Psoas muscle (tissue), 8 donors: ENCODE results near the gene KCNQ5. TPM values are rescaled to one million over a fixed set of nuclear protein-coding genes. Genes with fewer than 3 reads are reported as not detected.

Experiments used
- ATAC-seq, 4 donors: fragments of 200-7000 bp; cut with Tn5 transposase; one replicate each; pipeline ENCODE4 v1.9.1; 2020; ENCODE audit warnings: moderate library complexity in 3 of 4, mild to moderate bottlenecking in 2 of 4
- DNase-seq, 2 donors: peaks; one replicate each; pipeline ENCODE4 v3.0.0-alpha.2; 2020
- H3K27ac ChIP-seq: fragments of 200-600 bp; one replicate; pipeline ENCODE4 v1.8.0; 2022
- H3K27me3 ChIP-seq, 3 donors: fragments of 200-600 bp in 1 of 3; one replicate each; pipeline versions ENCODE4 v1.6.1 to v1.8.0; 2013 to 2022; ENCODE audit warnings: low read length in 2 of 3, mild to moderate bottlenecking in 2 of 3, moderate library complexity in 1 of 3; ENCODE audit not compliant: insufficient read depth in 3 of 3
- H3K36me3 ChIP-seq, 2 donors: fragments of 200-600 bp in 1 of 2; one replicate each; pipeline versions ENCODE4 v1.6.1 to v1.8.0; 2013 to 2022; ENCODE audit warnings: low read depth in 1 of 2, mild to moderate bottlenecking in 1 of 2, moderate library complexity in 1 of 2; ENCODE audit not compliant: insufficient read depth in 1 of 2
- H3K4me1 ChIP-seq: fragments of 200-600 bp; one replicate; pipeline ENCODE4 v1.8.0; 2022
- H3K4me3 ChIP-seq: fragments of 200-600 bp; one replicate; pipeline ENCODE4 v1.8.0; 2022; ENCODE audit warnings: mild to moderate bottlenecking
- H3K9me3 ChIP-seq: fragments of 200-600 bp; one replicate; pipeline ENCODE4 v1.8.0; 2022
- CTCF ChIP-seq: fragments of 200-600 bp; IDR thresholded peaks from one replicate; pipeline ENCODE4 v1.8.0; 2022; ENCODE audit warnings: antibody characterized with exemption
- WGBS, 3 donors: extraction: QIAGEN DNeasy Blood & Tissue Kit; methylation state at CpG; one replicate each; pipeline versions ENCODE4 v1.1.6 to v1.1.7; 2013; 5-methylcytosine and 5-hydroxymethylcytosine counted together
- intact Hi-C, 2 donors: fragments of 100-400 bp; cut with DNase I; formaldehyde crosslinking; loops; one replicate each; pipeline versions ENCODE4 v1.11.0 to v1.14.2; 2022
- polyA plus RNA-seq, 3 donors: library from polyadenylated mRNA; stranded (reverse); fragments of 200-250 nt; gene quantifications; one replicate each; pipeline ENCODE4 v1.2.3, GENCODE V29; 2013
- total RNA-seq, 4 donors: library from RNA; stranded (reverse); fragmentation: NEBNext Ultra II Directional in 2 of 4; extraction: Animal tissue kit (Norgen Biotek cat#: 25700) in 2 of 4; gene quantifications; one replicate each; pipeline versions ENCODE4 v1.2.1 to v1.2.4, GENCODE V29; 2021 to 2023
- donor health status: healthy with polysubstance abuse.
- donor health status: DM: no; HTN: no; CAD: no; lungs with moderate emphysema.
- donor health status: Bipolar disorder and iron deficiency.
- donor health status: healthy.
- donor health status: DM: yes; HTN: yes; CAD: no.
- donor health status: DM: no; HTN: no; CAD: no.
- donor health status: DM: no; HTN: no; CAD: no.
- donor health status: DM: yes; HTN: yes; CAD: no.

KCNQ5 gene
- total and polyA plus RNA-seq, 7 donors, result 4.4 to 90.7 (median 25.7) TPM

DNA sequence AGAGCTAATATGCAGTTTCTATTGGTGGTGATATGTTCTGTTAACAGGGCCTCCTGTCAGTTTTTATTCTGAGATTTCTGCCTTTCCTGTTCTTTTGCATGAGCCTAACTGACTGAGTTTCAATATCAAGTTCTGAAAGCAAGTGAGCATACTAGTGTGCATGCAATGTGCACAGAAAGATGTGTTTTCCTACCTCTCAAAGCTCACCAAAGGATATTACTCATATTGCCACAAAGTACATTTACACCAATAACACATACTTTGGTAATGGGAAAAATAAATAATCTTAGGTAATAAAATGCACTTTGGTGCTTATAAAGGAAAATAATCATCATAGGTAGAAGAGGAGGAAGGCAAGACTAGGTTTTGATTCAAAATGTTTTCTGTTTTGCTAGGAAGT is 408.4 kb downstream of the KCNQ5 start:
- no peak for DNase-seq
- no peak overlapping the region for H3K4me3 ChIP-seq
- no peaks in the 10 kb centered on the region for H3K27me3 ChIP-seq
- H3K27ac ChIP-seq, result no peak overlapping the region
- no peaks in the 10 kb centered on the region for H3K36me3 ChIP-seq
- peaks cover 17% of the 10 kb centered on the region for H3K4me1 ChIP-seq
- no peak for ATAC-seq
- H3K9me3 ChIP-seq, result no peaks in the 10 kb centered on the region
- intact Hi-C loops, result no loop called here
- TF ChIP-seq CTCF, result no peak

DNA sequence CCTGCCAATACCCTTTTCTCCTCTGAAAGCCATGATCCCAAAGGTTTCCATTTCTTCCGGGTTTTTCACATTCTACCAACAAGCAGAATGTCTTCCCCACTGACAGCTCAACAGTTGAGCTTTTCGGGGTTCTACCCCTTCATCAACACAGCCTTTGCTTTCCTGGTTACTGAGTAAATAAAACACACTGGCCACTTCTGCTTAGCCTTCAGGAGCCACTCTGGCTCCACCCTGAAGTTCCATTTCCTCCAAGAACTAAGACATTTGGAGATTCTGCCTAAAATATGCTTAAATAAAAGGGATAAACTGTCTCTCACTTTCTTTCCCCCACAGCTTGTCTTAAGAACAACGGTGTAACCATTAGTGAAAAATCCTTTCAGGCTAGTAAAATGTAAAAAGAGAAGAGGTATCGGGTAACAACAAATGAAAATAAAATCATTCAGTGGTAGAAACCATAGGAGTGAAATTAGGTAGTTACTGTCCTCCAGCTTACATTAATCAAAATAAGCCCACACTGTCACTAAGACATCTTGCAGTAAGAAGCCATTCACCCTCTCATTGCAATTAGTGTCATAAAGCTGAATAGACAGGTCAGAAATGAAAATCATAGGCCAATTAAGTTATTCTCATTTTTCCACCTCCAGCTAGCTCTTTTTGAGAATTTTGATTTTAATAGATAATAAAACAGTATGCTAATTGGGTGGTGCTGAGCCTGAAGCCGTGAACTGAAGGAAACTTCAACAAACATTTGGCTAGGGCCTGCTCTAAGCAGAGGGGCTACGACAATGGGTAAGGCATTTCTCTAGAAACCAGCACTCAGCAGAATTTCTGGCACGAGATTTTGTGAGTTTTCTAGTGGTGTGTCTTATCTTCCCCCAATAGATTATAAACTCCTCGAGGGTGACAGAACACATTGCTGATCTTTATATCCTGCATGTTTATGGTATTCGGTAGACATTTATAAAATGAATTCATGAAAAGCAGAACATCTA is 409.2 kb downstream of the KCNQ5 start:
- ATAC-seq (no peak), DNase-seq (no peak)
- H3K36me3 ChIP-seq, result no peaks in the 10 kb centered on the region
- H3K27ac ChIP-seq, result no peak overlapping the region
- WGBS, 3 donors, result 73 to 79% (median 76%) methylated on average over 9 of the region's 9 CpGs
- no peaks in the 10 kb centered on the region for H3K27me3 ChIP-seq
- H3K4me3 ChIP-seq, result no peak overlapping the region
- intact Hi-C loops, result no loop called here
- H3K9me3 ChIP-seq, result no peaks in the 10 kb centered on the region
- peaks cover 17% of the 10 kb centered on the region for H3K4me1 ChIP-seq
- TF ChIP-seq CTCF, result no peak

DNA sequence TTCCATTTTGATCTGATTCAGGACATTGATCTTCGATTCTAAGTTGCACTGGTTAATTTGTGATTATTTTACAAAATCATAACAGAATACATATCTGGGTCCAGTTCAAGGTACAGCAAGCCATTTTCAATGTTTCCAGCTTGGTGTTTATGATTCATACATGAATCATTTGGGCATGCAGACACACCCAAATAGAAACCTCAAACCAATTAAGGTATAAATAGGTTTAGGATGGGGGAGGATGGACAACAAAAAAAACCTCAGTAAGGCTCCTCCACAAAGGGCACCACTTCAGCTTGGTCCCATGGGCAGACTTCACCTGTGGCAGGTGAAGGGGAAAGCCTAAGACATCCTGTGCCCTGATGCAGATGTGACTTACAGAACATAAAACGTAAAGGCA is 410.7 kb downstream of the KCNQ5 start:
- Histone ChIP-seq H3K4me3 (no peak overlapping the region), H3K27ac (peak overlapping the region; percentile 27), H3K27me3 (no peaks in the 10 kb centered on the region), H3K4me1 (peaks cover 14% of the 10 kb centered on the region), H3K36me3 (no peaks in the 10 kb centered on the region), H3K9me3 (no peaks in the 10 kb centered on the region)
- intact Hi-C loops, result no loop called here
- TF ChIP-seq CTCF, result no peak
- 89 to 97% (median 90%) methylated on average over 2 of the region's 2 CpGs for WGBS, 3 donors
- DNase-seq (no peak), ATAC-seq (peak; percentile 35 to 77 (median 66))

GRCh38 chr6:73036689-73037088 is 414.8 kb downstream of the KCNQ5 start:
- WGBS, 3 donors, result 86 to 88% (median 88%) methylated on average over 4 of the region's 4 CpGs
- no peak for TF ChIP-seq CTCF
- H3K36me3 ChIP-seq, result no peaks in the 10 kb centered on the region
- H3K4me3 ChIP-seq, result no peak overlapping the region
- intact Hi-C loops, result no loop called here
- H3K4me1 ChIP-seq, result peaks cover 20% of the 10 kb centered on the region
- no peak for ATAC-seq
- DNase-seq, result no peak
- peaks cover 12% of the 10 kb centered on the region for H3K9me3 ChIP-seq
- no peaks in the 10 kb centered on the region for H3K27me3 ChIP-seq
- H3K27ac ChIP-seq, result no peak overlapping the region
